AG09319 (cell line): ENCODE data around the gene MUSK.
A peak's percentile ranks its signal among the peaks of the same experiment; 100 is the strongest.

Source experiments
- DNase-seq: peaks from one replicate; pipeline ENCODE4 v3.0.0-alpha.2; 2010; ENCODE audit warnings: low read depth; ENCODE audit errors: extremely low read depth
- TF ChIP-seq, protein P1 (sequence below): IDR thresholded peaks from 2 replicates; pipeline ENCODE4 v1.5.1; 2011; ENCODE audit warnings: low read depth, mild to moderate bottlenecking, inconsistent platforms, low read length, moderate library complexity

The MUSK gene

DNA sequence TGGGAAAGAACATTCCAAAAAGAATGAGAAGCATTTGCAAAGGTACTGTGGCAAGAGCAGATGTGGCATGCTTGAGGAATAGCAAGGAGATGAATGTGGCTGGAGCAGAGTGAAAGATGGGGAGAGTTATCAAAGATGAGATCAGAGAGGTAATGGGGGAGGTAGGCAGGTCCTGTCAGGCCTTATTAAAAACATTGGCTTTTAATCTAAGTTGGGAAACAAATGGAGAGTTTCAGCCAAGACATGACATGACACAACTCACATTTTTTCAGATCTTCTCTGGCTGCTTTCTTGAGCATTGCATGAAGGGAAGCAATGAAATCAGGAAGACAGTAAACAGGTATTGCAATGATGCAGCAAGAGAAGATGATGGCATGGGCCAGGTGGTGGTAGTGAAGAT, 120.3 kb downstream of the MUSK start:
- TF ChIP-seq, protein P1, sequence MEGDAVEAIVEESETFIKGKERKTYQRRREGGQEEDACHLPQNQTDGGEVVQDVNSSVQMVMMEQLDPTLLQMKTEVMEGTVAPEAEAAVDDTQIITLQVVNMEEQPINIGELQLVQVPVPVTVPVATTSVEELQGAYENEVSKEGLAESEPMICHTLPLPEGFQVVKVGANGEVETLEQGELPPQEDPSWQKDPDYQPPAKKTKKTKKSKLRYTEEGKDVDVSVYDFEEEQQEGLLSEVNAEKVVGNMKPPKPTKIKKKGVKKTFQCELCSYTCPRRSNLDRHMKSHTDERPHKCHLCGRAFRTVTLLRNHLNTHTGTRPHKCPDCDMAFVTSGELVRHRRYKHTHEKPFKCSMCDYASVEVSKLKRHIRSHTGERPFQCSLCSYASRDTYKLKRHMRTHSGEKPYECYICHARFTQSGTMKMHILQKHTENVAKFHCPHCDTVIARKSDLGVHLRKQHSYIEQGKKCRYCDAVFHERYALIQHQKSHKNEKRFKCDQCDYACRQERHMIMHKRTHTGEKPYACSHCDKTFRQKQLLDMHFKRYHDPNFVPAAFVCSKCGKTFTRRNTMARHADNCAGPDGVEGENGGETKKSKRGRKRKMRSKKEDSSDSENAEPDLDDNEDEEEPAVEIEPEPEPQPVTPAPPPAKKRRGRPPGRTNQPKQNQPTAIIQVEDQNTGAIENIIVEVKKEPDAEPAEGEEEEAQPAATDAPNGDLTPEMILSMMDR, result no peak
- DNase-seq, result no peak

DNA sequence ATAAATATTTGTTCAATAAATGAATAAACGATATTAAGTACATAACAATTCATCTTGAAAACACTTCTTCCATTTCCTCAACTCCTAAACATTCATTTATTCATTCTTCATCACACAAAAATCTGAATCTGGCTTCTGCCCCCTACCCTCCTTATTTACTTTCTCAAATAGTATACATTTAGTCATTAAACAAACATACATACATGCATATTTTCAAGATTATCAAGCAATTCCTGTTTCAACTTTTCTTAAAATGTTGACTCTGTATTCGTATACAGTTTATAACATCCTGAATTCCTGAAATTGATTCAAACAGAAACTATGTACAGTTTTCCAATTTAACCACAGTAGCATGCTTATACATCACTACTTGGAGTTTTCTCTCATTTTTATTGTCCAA, 129.0 kb downstream of the MUSK start:
- TF ChIP-seq, protein P1, result no peak
- DNase-seq, result no peak

DNA sequence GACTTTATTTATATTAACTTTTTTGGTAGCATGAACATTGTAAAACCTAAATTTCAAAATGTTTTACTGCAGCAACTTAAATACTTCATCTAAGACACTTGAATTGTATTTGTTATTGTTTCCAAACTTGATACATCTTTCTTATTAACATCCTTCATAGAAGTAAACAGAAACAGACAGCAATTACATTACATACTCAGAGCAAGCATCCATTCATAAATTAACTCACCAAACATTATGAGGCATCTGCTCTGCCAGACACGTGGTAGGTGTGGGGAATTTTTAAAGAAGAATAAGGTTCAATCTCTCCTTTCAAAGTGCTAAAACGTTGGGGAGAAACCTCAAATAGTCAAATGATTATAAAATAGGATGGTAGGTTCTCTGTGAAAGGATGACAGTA, 130.8 kb downstream of the MUSK start:
- no peak for DNase-seq
- TF ChIP-seq, protein P1, result no peak

DNA sequence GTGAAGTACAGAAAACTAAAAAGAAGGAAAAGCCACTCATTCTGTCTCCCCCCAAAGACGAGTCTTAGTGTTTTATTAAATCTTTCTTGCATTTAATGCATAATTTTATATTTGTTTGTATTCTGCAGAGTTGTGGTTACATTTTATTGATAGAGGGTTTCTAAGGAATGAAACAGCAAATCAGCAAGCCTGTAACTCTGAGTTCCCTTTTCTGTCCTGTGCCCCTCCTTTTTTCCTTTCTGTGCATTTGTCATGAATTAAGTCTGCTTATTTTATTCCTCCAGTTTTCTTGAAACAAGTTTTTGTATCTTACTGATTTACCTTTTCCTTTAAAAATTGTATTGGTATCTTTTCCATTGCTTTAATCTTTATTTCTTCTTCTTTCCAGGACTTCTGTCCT, 132.8 kb downstream of the MUSK start:
- TF ChIP-seq, protein P1, result no peak
- DNase-seq, result no peak

DNA sequence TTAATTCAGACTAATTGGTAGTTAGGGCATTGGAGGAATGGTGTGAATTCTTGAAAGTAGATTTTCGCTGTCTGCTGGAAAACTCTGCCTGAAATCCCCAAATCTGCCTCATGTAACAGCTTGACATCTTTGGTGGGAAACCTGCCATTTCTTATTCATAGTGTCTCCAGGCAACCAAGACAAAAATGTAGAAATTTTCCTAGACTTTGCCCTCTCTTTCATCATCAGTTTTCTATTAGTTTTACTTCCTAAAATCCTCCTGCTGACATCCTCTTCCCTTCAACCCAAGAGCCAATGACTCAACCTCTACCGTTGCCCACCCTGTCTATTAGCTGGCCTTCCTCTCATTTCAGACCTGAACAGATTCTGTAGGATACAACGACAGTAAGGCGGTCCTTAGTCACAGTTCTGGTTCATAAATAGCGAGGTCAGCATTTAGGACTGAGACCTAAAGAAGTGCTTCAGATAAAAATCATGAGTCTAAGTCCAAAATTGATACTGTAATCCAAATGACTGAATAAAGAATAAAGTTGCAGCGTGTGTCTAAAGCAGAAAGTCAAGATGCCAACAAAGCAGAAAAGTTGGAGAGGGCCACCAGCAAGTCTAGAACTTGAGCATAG, 133.9 kb downstream of the MUSK start:
- DNase-seq, result peak; percentile 72
- TF ChIP-seq, protein P1, result no peak

DNA sequence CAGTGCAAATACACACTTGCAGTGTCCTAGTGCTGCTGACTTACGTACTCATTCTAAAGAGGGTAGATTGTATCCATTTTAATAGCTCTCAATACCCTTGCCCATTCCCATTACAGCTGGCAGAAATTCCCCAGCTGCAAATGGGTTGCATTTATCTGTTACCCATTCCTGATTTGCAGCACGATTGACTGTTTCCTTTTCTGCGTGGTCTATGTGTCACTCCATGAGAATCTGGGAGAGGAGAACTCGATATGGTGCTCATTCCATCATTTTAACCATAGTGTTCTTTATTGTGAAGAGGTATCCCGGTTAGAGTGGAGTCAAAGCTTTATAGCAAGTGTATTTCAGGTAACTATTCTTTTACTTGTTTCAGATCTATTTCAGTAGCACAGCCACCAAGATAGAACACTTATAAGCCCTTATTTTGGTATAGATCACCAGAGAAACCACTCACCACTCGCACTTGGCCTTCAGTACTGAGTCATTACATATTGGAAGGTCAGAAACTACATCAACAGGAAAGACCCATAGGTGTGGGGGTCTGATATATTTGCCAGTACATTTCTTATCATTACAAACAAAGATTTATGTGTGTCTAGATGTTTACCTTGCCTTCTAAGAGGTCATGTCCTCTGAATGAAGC, 139.5 kb downstream of the MUSK start:
- DNase-seq, result no peak
- TF ChIP-seq, protein P1, result no peak

DNA sequence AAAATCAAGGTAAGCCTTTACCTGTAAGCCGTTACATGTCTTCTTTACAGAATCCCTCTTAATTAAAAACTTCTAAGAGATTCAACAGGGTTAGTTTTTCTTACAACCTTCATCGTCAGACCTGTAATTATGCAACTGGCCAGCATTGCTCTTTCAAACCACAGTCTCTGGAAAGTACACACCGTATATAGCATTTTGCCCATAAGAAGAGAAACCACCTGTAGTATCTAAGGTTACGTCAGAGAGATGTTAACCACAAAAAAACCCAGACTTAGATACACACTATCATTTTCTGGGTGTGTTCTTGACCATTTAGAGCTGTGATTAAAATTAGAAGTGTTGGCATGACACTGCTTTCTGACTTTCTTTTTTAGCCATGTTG, 140.0 kb downstream of the MUSK start:
- no peak for DNase-seq
- TF ChIP-seq, protein P1, result no peak
